Osteocyte (in vitro differentiated cells): ENCODE results near the gene PYCARD. TPM values are rescaled to one million over a fixed set of nuclear protein-coding genes. Genes with fewer than 3 reads are reported as not detected.

Source experiments
- DNase-seq: peaks from one replicate; pipeline ENCODE4 v3.0.0; 2021; ENCODE audit warnings: mixed read lengths; ENCODE audit not compliant: unreplicated experiment; ENCODE audit errors: extremely low spot score
- H3K27ac Mint-ChIP-seq: one replicate; pipeline ENCODE4 v1.8.0; 2021; ENCODE audit warnings: mild to moderate bottlenecking, mixed read lengths; ENCODE audit not compliant: unreplicated experiment
- H3K27me3 Mint-ChIP-seq: one replicate; pipeline ENCODE4 v1.8.0; 2021; ENCODE audit warnings: mixed read lengths; ENCODE audit not compliant: unreplicated experiment
- H3K36me3 Mint-ChIP-seq: one replicate; pipeline ENCODE4 v1.8.0; 2021; ENCODE audit warnings: mixed read lengths; ENCODE audit not compliant: unreplicated experiment
- H3K4me1 Mint-ChIP-seq: one replicate; pipeline ENCODE4 v1.8.0; 2021; ENCODE audit warnings: mixed read lengths; ENCODE audit not compliant: unreplicated experiment
- H3K4me3 Mint-ChIP-seq: one replicate; pipeline ENCODE4 v1.8.0; 2021; ENCODE audit warnings: mild to moderate bottlenecking, moderate library complexity, mixed read lengths; ENCODE audit not compliant: unreplicated experiment
- H3K9me3 Mint-ChIP-seq: one replicate; pipeline ENCODE4 v1.8.0; 2021; ENCODE audit warnings: mixed read lengths; ENCODE audit not compliant: unreplicated experiment
- CTCF ChIP-seq: fragments of 200-600 bp; sonication (generic); IDR thresholded peaks from 2 replicates; pipeline ENCODE4 v1.5.0; 2021; ENCODE audit warnings: antibody characterized with exemption, mild to moderate bottlenecking, moderate library complexity
- total RNA-seq: library from RNA; stranded (reverse); gene quantifications from 2 replicates; pipeline ENCODE4 v1.2.1, GENCODE V29; 2021

Gene PYCARD
- total RNA-seq, 1 donor from 2014 or later: 6.1 TPM

- peaks cover 38% of the 10 kb centered on the region for H3K4me1 Mint-ChIP-seq
- no peak for TF ChIP-seq CTCF
Measured at GRCh38 chr16:31186176-31186575, 16.4 kb downstream of the PYCARD start.

GRCh38 chr16:31185339-31185738 lies 17.2 kb downstream of the PYCARD start:
- H3K4me1 Mint-ChIP-seq: peaks cover 41% of the 10 kb centered on the region
- peaks cover 73% of the 10 kb centered on the region for H3K36me3 Mint-ChIP-seq
- H3K27me3 Mint-ChIP-seq: no peaks in the 10 kb centered on the region
- no peak overlapping the region for H3K4me3 Mint-ChIP-seq
- TF ChIP-seq CTCF: no peak
- H3K9me3 Mint-ChIP-seq: no peaks in the 10 kb centered on the region
- DNase-seq: no peak
- H3K27ac Mint-ChIP-seq: no peak overlapping the region

More at GRCh38 chr16:31186176-31186575, 16.4 kb downstream of the PYCARD start:
- DNase-seq: no peak
- no peak overlapping the region for H3K27ac Mint-ChIP-seq
- H3K4me3 Mint-ChIP-seq: no peak overlapping the region
- H3K9me3 Mint-ChIP-seq: no peaks in the 10 kb centered on the region
- H3K27me3 Mint-ChIP-seq: no peaks in the 10 kb centered on the region
- H3K36me3 Mint-ChIP-seq: peaks cover 78% of the 10 kb centered on the region

GRCh38 chr16:31184888-31185287 lies 17.7 kb downstream of the PYCARD start:
- Mint-ChIP-seq H3K36me3 (peaks cover 69% of the 10 kb centered on the region), H3K27ac (no peak overlapping the region), H3K4me3 (no peak overlapping the region)

GRCh38 chr16:31183432-31184428 lies 18.8 kb downstream of the PYCARD start:
- peak overlapping the region; percentile 10 for H3K4me3 Mint-ChIP-seq
- TF ChIP-seq CTCF: no peak
- no peak for DNase-seq
- H3K27me3 Mint-ChIP-seq: no peaks in the 10 kb centered on the region
- peaks cover 46% of the 10 kb centered on the region for H3K4me1 Mint-ChIP-seq
- H3K27ac Mint-ChIP-seq: peak overlapping the region; percentile 60
- H3K36me3 Mint-ChIP-seq: peaks cover 57% of the 10 kb centered on the region
- no peaks in the 10 kb centered on the region for H3K9me3 Mint-ChIP-seq

More at GRCh38 chr16:31184888-31185287, 17.7 kb downstream of the PYCARD start:
- Mint-ChIP-seq H3K4me1 (peaks cover 41% of the 10 kb centered on the region), H3K9me3 (no peaks in the 10 kb centered on the region), H3K27me3 (no peaks in the 10 kb centered on the region)
- no peak for DNase-seq
- no peak for TF ChIP-seq CTCF

GRCh38 chr16:31182391-31182790 lies 20.2 kb downstream of the PYCARD start:
- TF ChIP-seq CTCF: no peak
- Mint-ChIP-seq H3K9me3 (no peaks in the 10 kb centered on the region), H3K4me1 (peaks cover 49% of the 10 kb centered on the region), H3K27me3 (no peaks in the 10 kb centered on the region), H3K36me3 (peaks cover 44% of the 10 kb centered on the region), H3K27ac (peak overlapping the region; percentile 100), H3K4me3 (peak overlapping the region; percentile 95)
- DNase-seq: no peak
